Measurements from ENCODE around the gene KCNJ6.

KCNJ6 gene

DNA sequence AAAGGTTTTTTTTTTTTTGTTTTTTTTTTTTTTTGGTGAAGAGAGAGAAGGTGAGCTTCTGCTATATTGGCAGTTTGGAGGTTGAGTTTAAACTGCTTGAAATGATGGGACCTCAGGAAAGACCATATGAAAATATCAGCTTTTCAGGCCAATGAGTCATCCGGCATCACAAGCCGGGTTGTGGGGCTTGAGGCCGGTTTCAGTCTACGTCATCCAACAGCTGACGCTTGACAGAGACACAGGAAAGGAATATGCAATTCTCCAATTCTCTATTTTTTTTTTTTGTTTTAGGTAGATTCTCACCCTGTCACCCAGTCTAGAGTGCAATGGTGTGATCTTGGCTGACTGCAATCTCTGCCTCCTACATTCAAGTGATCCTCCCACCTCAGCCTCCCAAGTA, 52.4 kb downstream of the KCNJ6 start:
- ChIA-PET CTCF (interaction anchor here (1.6 kb wide), 1 partner anchor 12 kb away, joined by 4 read pairs; no protein-coding TSS in a partner anchor), POLR2A (no interaction called here)
- no peak for DNase-seq (ENCODE audit: extremely low spot score)
- TF ChIP-seq CTCF (IDR thresholded peaks at IDR 0.05; ENCODE audit: control extremely low read depth, extremely low read depth, low read depth, missing control alignments) = no peak

DNA sequence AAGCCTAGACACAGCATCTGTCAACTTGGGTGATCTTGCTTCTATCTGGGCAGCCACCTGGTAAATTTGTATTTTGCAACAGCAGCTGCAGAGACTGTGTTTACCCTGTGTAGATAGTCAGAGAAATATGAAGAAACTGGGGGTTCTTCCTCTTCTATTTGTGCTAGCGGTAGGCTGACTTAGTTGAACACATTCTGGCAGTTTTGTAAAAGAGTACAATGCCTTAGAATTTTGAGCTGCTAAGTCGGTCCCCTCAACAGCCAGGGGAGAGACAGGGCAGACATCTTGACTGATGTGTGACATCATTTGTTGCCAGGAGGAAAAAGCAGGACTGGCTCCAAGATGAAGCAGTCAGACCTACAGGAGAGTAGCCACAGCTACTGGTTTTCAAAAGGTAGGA, 53.7 kb downstream of the KCNJ6 start:
- TF ChIP-seq CTCF (IDR thresholded peaks at IDR 0.05; ENCODE audit: control extremely low read depth, extremely low read depth, low read depth, missing control alignments) = no peak
- ChIA-PET POLR2A (no interaction called here), CTCF (interaction anchor here (1.1 to 1.3 kb wide), 3 partner anchors 9 to 188 kb away, joined by 3 read pairs; no protein-coding TSS in a partner anchor)
- DNase-seq (ENCODE audit: extremely low spot score) = peak; percentile 33

DNA sequence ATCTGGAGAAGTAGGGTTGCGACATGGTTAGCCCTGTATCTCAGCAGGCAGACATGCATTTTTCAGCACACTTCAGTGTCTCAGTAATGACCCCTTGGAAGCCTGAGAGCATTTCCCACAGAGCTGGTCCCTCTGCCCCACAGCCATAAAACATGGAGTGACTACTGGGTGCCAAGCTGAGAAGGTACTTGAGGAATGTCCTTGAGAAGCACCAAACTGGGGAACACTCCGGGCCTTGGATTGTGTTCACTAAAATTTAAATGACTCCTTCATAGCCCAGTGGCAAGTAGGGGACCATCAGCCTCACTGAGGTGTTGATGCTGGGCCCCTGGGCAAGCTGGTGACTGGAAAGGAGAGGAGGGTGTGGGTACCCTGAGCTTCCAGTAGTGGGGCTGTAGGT, 54.7 kb downstream of the KCNJ6 start:
- CTCF ChIA-PET = interaction anchor here (1.1 kb wide), 1 partner anchor 10 kb away, joined by 3 read pairs; no protein-coding TSS in a partner anchor
- TF ChIP-seq CTCF (IDR thresholded peaks at IDR 0.05; ENCODE audit: control extremely low read depth, extremely low read depth, low read depth, missing control alignments) = no peak
- DNase-seq (ENCODE audit: extremely low spot score) = no peak
- POLR2A ChIA-PET = no interaction called here

GRCh38 chr21:37860416-37860815, 55.8 kb downstream of the KCNJ6 start:
- CTCF ChIA-PET = no interaction called here
- POLR2A ChIA-PET = no interaction called here
- DNase-seq (ENCODE audit: extremely low spot score) = no peak
- TF ChIP-seq CTCF (IDR thresholded peaks at IDR 0.05; ENCODE audit: control extremely low read depth, extremely low read depth, low read depth, missing control alignments) = no peak

GRCh38 chr21:37855647-37856625, 60.3 kb downstream of the KCNJ6 start:
- POLR2A ChIA-PET = no interaction called here
- no peak for TF ChIP-seq CTCF (IDR thresholded peaks at IDR 0.05; ENCODE audit: control extremely low read depth, extremely low read depth, low read depth, missing control alignments)
- CTCF ChIA-PET = no interaction called here
- no peak for DNase-seq (ENCODE audit: extremely low spot score)

- no peak for TF ChIP-seq CTCF (IDR thresholded peaks at IDR 0.05; ENCODE audit: control extremely low read depth, extremely low read depth, low read depth, missing control alignments)
- POLR2A ChIA-PET = no interaction called here
- CTCF ChIA-PET = no interaction called here
- DNase-seq (ENCODE audit: extremely low spot score) = no peak
Observed at GRCh38 chr21:37855271-37855646, 61.0 kb downstream of the KCNJ6 start.
